ENCODE measurements around the gene GPR31.

The GPR31 gene

DNA sequence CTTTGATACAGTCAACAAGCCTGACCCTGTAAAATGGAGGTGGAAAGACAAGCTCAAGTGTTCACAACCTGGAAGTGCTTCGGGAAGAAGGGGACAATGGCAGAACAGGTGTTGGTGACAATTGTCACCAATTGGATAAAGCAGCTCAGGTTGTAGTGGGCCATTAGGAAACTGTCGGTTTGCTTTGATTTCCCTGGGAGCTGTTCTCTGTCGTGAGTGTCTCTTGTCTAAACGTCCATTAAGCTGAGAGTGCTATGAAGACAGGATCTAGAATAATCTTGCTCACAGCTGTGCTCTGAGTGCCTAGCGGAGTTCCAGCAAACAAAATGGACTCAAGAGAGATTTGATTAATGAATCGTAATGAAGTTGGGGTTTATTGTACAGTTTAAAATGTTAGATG, 19.9 kb downstream of the GPR31 start:
- no peak overlapping the region for H3K4me3 ChIP-seq (ENCODE audit: low read depth, low read length)
- TF ChIP-seq, protein P1, sequence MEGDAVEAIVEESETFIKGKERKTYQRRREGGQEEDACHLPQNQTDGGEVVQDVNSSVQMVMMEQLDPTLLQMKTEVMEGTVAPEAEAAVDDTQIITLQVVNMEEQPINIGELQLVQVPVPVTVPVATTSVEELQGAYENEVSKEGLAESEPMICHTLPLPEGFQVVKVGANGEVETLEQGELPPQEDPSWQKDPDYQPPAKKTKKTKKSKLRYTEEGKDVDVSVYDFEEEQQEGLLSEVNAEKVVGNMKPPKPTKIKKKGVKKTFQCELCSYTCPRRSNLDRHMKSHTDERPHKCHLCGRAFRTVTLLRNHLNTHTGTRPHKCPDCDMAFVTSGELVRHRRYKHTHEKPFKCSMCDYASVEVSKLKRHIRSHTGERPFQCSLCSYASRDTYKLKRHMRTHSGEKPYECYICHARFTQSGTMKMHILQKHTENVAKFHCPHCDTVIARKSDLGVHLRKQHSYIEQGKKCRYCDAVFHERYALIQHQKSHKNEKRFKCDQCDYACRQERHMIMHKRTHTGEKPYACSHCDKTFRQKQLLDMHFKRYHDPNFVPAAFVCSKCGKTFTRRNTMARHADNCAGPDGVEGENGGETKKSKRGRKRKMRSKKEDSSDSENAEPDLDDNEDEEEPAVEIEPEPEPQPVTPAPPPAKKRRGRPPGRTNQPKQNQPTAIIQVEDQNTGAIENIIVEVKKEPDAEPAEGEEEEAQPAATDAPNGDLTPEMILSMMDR (IDR thresholded peaks at IDR 0.05; ENCODE audit: low read depth, low read length, missing control alignments) = no peak
- DNase-seq = no peak
- H3K36me3 ChIP-seq (replicated peaks) = no peaks in the 10 kb centered on the region
- H3K27me3 ChIP-seq (replicated peaks) = no peaks in the 10 kb centered on the region
- H3K27ac ChIP-seq = no peak overlapping the region
- in situ Hi-C loops (cut with HindIII; ENCODE audit: low pct_ligation_motif_present, low sequenced_read_pairs) = no loop called here

DNA sequence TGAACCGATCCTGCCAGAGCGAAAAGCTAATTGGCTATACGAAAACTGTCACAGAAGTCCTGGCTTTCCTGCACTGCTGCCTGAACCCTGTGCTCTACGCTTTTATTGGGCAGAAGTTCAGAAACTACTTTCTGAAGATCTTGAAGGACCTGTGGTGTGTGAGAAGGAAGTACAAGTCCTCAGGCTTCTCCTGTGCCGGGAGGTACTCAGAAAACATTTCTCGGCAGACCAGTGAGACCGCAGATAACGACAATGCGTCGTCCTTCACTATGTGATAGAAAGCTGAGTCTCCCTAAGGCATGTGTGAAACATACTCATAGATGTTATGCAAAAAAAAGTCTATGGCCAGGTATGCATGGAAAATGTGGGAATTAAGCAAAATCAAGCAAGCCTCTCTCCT, 20.7 kb downstream of the GPR31 start:
- no peak overlapping the region for H3K4me3 ChIP-seq (ENCODE audit: low read depth, low read length)
- TF ChIP-seq, protein P1 (IDR thresholded peaks at IDR 0.05; ENCODE audit: low read depth, low read length, missing control alignments) = no peak
- H3K27me3 ChIP-seq (replicated peaks) = no peaks in the 10 kb centered on the region
- in situ Hi-C loops (cut with HindIII; ENCODE audit: low pct_ligation_motif_present, low sequenced_read_pairs) = no loop called here
- no peak for DNase-seq
- no peaks in the 10 kb centered on the region for H3K36me3 ChIP-seq (replicated peaks)
- H3K27ac ChIP-seq = no peak overlapping the region

DNA sequence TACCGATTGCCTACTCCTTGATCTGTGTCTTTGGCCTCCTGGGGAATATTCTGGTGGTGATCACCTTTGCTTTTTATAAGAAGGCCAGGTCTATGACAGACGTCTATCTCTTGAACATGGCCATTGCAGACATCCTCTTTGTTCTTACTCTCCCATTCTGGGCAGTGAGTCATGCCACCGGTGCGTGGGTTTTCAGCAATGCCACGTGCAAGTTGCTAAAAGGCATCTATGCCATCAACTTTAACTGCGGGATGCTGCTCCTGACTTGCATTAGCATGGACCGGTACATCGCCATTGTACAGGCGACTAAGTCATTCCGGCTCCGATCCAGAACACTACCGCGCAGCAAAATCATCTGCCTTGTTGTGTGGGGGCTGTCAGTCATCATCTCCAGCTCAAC, 21.4 kb downstream of the GPR31 start:
- no peak for DNase-seq
- Histone ChIP-seq H3K27me3 (replicated peaks) (no peaks in the 10 kb centered on the region), H3K36me3 (replicated peaks) (no peaks in the 10 kb centered on the region), H3K4me3 (ENCODE audit: low read depth, low read length) (no peak overlapping the region), H3K27ac (no peak overlapping the region)
- in situ Hi-C loops (cut with HindIII; ENCODE audit: low pct_ligation_motif_present, low sequenced_read_pairs) = no loop called here
- TF ChIP-seq, protein P1 (IDR thresholded peaks at IDR 0.05; ENCODE audit: low read depth, low read length, missing control alignments) = no peak

DNA sequence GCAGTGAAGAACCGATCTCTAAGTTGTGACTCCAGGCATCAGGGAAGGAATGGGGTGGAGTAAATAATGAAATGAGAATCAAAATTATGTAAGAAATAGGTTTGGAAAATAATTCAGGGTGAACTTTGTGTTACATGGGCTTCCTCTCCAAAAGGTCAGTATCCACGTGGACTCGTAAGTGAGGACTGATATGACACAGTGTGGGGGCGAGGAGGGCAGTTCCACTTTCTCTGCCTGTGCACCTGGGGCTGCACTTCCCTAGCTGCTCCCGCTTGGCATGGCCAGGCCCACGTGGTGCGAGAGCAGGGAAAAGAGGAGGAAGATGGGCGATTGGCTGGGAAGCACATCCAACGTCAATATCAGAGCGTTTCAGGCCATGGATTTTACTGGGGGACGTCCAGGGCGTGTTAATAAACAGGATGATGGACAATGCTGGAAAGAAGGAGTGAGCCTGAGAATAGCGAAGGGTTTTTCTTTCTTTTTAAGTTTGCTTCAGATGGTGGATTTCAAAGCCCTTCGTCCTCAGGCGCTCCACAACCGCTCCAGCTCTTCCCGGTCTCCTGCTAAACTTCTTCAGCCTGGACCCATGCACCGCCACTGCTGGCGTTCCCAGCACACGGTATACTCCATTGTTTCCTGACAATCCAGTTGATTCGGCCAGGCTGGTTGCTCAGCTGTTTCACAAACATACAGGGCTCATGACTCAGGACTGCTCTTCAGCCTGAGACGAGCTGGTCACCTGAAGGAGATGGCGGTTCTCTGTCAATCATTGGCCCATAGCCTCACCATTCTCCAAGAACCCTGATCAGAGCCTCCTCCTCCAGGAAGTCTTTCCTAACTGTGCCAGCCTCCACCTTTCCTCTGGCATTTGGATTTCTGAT, 23.1 kb downstream of the GPR31 start:
- H3K27me3 ChIP-seq (replicated peaks) = no peaks in the 10 kb centered on the region
- H3K4me3 ChIP-seq (ENCODE audit: low read depth, low read length) = no peak overlapping the region
- TF ChIP-seq, protein P1 (IDR thresholded peaks at IDR 0.05; ENCODE audit: low read depth, low read length, missing control alignments) = no peak
- no peak for DNase-seq
- in situ Hi-C loops (cut with HindIII; ENCODE audit: low pct_ligation_motif_present, low sequenced_read_pairs) = no loop called here
- H3K36me3 ChIP-seq (replicated peaks) = no peaks in the 10 kb centered on the region
- no peak overlapping the region for H3K27ac ChIP-seq

DNA sequence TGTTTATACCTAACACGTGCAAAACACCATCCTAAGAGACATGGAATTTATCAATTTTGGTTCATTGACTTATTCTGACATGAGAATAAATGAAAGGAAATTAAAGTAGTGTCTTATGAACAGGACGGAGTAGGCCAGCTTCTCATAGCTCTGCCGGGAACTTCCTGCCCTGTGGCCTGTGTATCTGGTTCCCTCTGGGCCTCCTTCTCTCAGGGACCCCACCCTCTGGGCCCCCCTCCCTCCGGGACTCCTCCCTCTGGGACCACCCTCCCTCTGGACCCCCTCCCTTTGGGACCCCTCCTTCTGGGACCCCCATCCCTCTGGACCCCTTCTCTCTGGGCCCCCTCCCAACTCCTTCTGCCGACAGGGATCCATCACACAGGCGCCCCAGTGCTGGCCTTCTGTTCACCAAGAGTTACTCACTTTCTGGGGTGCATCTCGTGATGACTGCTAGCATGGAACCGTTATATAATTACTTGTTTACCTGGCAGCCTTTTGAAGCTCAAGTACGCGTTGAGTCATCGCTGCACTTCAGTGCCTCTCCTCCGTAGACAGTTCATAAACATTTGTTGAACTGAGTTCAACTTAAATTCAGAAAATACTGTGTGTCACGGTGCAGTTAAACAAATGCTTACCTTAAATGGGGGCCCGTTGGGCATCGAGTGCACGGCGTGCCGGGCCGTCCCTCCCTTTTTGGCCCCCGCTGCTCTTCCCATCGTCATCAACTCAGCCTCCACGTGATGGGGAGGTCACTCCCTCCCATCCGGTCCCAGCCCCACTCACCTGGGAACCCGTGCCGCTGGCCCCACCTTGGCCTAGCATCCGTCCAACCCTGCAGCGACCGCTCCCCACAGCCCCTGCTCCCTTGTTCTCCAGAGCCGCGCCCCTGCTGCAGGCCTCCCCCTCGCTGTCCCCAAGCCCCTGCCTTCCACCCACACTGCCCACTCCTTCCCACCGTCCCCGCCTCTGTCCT, 26.8 kb downstream of the GPR31 start:
- H3K27ac ChIP-seq = no peak overlapping the region
- in situ Hi-C loops (cut with HindIII; ENCODE audit: low pct_ligation_motif_present, low sequenced_read_pairs) = no loop called here
- no peak for DNase-seq
- no peak overlapping the region for H3K4me3 ChIP-seq (ENCODE audit: low read depth, low read length)
- no peaks in the 10 kb centered on the region for H3K36me3 ChIP-seq (replicated peaks)
- no peaks in the 10 kb centered on the region for H3K27me3 ChIP-seq (replicated peaks)
- TF ChIP-seq, protein P1 (IDR thresholded peaks at IDR 0.05; ENCODE audit: low read depth, low read length, missing control alignments) = no peak
